AG04450 (cell line): Measurements from ENCODE around the gene CYP27A1. TPM values are rescaled to one million over a fixed set of nuclear protein-coding genes. Genes with fewer than 3 reads are reported as not detected.
A peak's percentile ranks its signal among the peaks of the same experiment; 100 is the strongest.

Experiments used
- CTCF ChIA-PET: fragments of 300-600, 350-600 bp; formaldehyde crosslinking; extraction: SDS; loops from one replicate; lab custom pipeline; 2022; ENCODE audit warnings: antibody characterized with exemption, inconsistent platforms; lab: Charles Lee
- POLR2A ChIA-PET: fragments of 350-600 bp; formaldehyde crosslinking; extraction: SDS; loops from one replicate; lab custom pipeline; 2021; ENCODE audit warnings: antibody characterized with exemption, inconsistent platforms; lab: Yijun Ruan, JAX
- DNase-seq: peaks from one replicate; pipeline ENCODE4 v3.0.0-alpha.2; 2011; ENCODE audit warnings: low read depth, low spot score
- H3K27ac ChIP-seq: one replicate; pipeline ENCODE4 v1.5.1; 2012; ENCODE audit warnings: low read depth, low read length, control low read depth
- H3K27me3 ChIP-seq: one replicate; pipeline ENCODE4 v1.6.0; 2012; ENCODE audit warnings: low read length; ENCODE audit not compliant: control insufficient read depth, insufficient read depth
- H3K4me3 ChIP-seq: 2 replicates; pipeline ENCODE4 v1.5.1; 2011; ENCODE audit warnings: mild to moderate bottlenecking, low read depth, low read length, control low read depth
- H3K9me3 ChIP-seq: 2 replicates; pipeline ENCODE4 v1.5.1; 2012; ENCODE audit warnings: low read length; ENCODE audit not compliant: control insufficient read depth, insufficient read depth
- polyA plus RNA-seq: library from polyadenylated mRNA; depleted of rRNA; stranded (reverse); fragments of >200 nt; gene quantifications from 2 replicates; pipeline ENCODE4 v1.2.3, GENCODE V29; 2011
- TF ChIP-seq, protein P1 (sequence below): IDR thresholded peaks from 2 replicates; pipeline ENCODE4 v1.5.1; 2011; ENCODE audit warnings: low read depth, low read length, control low read depth, inconsistent platforms

CYP27A1 gene
- polyA plus RNA-seq, 1 experiment: 25.6 TPM

DNA sequence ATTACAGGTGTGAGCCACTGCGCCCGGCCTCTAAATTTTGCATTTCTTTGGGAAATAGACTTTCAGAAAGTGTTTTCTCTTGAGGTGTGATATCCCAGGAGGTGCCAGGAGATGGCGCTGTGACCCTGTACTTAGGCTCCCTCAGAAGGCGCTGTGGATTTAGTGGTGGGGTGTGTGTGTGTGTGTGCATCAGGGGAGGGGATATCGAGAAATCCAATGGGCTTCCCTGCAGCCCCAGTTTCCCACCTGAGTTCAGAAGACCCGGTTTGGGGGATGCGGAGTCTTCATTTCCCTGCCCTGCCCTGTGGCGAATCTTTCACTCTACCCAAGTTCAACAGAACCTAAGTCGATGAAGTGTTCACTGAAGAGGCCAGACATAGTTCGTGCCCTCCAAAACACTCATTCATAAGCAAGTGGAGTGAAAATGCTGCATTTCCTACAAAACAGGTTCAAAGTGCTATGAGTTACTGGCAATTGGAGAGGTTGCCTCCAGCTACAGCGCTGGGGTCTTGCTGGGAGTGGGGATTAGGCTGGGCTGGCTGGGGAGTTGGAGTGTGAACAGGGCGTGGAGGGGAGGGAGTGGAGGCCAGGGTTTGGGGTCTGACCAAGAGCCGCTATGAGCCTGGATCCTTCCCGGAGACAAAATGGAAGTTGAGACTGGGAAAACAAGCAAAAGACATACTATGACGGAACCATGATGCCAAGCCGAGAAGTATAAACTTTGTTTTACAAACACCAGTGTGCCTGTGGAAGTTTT is 71.1 kb downstream of the CYP27A1 start:
- peak; percentile 8 for DNase-seq
- Histone ChIP-seq H3K27me3 (peaks cover 51% of the 10 kb centered on the region), H3K4me3 (no peak overlapping the region), H3K27ac (no peak overlapping the region), H3K9me3 (peaks cover 5% of the 10 kb centered on the region)
- CTCF ChIA-PET: interaction anchor here (0.7 to 3.3 kb wide), 11 partner anchors 11 to 205 kb away, joined by 3 to 21 read pairs (median 5); no protein-coding TSS in a partner anchor
- TF ChIP-seq, protein P1, sequence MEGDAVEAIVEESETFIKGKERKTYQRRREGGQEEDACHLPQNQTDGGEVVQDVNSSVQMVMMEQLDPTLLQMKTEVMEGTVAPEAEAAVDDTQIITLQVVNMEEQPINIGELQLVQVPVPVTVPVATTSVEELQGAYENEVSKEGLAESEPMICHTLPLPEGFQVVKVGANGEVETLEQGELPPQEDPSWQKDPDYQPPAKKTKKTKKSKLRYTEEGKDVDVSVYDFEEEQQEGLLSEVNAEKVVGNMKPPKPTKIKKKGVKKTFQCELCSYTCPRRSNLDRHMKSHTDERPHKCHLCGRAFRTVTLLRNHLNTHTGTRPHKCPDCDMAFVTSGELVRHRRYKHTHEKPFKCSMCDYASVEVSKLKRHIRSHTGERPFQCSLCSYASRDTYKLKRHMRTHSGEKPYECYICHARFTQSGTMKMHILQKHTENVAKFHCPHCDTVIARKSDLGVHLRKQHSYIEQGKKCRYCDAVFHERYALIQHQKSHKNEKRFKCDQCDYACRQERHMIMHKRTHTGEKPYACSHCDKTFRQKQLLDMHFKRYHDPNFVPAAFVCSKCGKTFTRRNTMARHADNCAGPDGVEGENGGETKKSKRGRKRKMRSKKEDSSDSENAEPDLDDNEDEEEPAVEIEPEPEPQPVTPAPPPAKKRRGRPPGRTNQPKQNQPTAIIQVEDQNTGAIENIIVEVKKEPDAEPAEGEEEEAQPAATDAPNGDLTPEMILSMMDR: peak; percentile 73
- POLR2A ChIA-PET: no interaction called here

- H3K4me3 ChIP-seq: no peak overlapping the region
- POLR2A ChIA-PET: no interaction called here
- peaks cover 6% of the 10 kb centered on the region for H3K9me3 ChIP-seq
- DNase-seq: no peak
- H3K27me3 ChIP-seq: peaks cover 58% of the 10 kb centered on the region
- TF ChIP-seq, protein P1: no peak
- CTCF ChIA-PET: interaction anchor here (1.2 to 3.3 kb wide), 2 partner anchors 23 to 45 kb away, joined by 5 to 21 read pairs; no protein-coding TSS in a partner anchor
- H3K27ac ChIP-seq: no peak overlapping the region
Observed at GRCh38 chr2:218853766-218854165, 71.8 kb downstream of the CYP27A1 start.

GRCh38 chr2:218854860-218855259 is 72.9 kb downstream of the CYP27A1 start:
- DNase-seq: no peak
- TF ChIP-seq, protein P1: no peak
- ChIA-PET CTCF (interaction anchor here (1.0 kb wide), 1 partner anchor 22 kb away, joined by 4 read pairs; no protein-coding TSS in a partner anchor), POLR2A (no interaction called here)
- Histone ChIP-seq H3K27me3 (peaks cover 65% of the 10 kb centered on the region), H3K27ac (no peak overlapping the region), H3K9me3 (peaks cover 9% of the 10 kb centered on the region), H3K4me3 (no peak overlapping the region)

- H3K27ac ChIP-seq: no peak overlapping the region
- DNase-seq: no peak
- TF ChIP-seq, protein P1: no peak
- ChIA-PET POLR2A (no interaction called here), CTCF (interaction anchor here (1.0 to 1.1 kb wide), 2 partner anchors 8 to 21 kb away, joined by 3 to 4 read pairs; no protein-coding TSS in a partner anchor)
- no peak overlapping the region for H3K4me3 ChIP-seq
- peaks cover 9% of the 10 kb centered on the region for H3K9me3 ChIP-seq
- H3K27me3 ChIP-seq: peaks cover 72% of the 10 kb centered on the region
Observed at GRCh38 chr2:218855305-218856166, 73.6 kb downstream of the CYP27A1 start.
